ENCODE data around the gene ADAM33.

DNA sequence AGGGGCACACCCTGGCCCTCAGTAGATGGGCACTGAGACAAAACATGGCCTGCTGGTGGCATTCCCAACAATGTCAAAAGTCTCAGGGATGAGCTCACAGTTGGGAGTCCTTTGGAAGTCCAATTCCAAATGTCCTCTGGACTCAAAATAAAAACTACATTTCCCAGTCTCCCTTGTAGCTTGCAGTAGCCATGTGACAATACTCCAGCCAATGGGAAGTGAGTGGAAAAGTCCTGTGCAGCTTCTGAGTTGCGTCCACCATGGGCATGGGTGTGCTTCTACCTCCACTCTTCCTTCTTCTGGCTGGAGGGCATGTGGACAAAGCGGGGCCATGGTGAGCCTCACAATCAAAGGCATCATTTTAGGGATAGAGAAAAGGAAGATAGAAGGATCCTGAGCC, 5.8 kb upstream of the ADAM33 start:
- TF ChIP-seq POLR2A (IDR thresholded peaks at IDR 0.05; ENCODE audit: low read depth, low read length) (no peak), POLR2AphosphoS5 (IDR thresholded peaks at IDR 0.05; ENCODE audit: low read depth, low read length) (no peak)

Data from GM12891 (cell line).